HG02623 (cell line): ENCODE data around the gene VPS33A.
"Not testable (repeated sequence)": the region's sequence is repeated elsewhere in the genome, so short reads cannot be mapped to it uniquely, and the experiment has no call there.

Experiments used
- ATAC-seq: cut with Tn5 transposase; IDR thresholded peaks from one replicate; pipeline ENCODE4 v1.9.1; 2021; ENCODE audit warnings: moderate library complexity; ENCODE audit not compliant: unreplicated experiment

The VPS33A gene

GRCh38 chr12:122258462-122258861 lies 7.8 kb downstream of the VPS33A start:
- not testable (repeated sequence) for ATAC-seq

GRCh38 chr12:122250536-122250935 lies 15.8 kb downstream of the VPS33A start:
- no peak for ATAC-seq

- ATAC-seq: no peak
Measured at GRCh38 chr12:122250047-122250446, 16.2 kb downstream of the VPS33A start.

GRCh38 chr12:122245553-122245952 lies 20.7 kb downstream of the VPS33A start:
- ATAC-seq: no peak

GRCh38 chr12:122244565-122245371 lies 21.5 kb downstream of the VPS33A start:
- no peak for ATAC-seq

GRCh38 chr12:122243965-122244364 lies 22.3 kb downstream of the VPS33A start:
- ATAC-seq: no peak

- no peak for ATAC-seq
Measured at GRCh38 chr12:122238861-122239260, 27.4 kb downstream of the VPS33A start.

- ATAC-seq: no peak
Measured at GRCh38 chr12:122235741-122236140, 30.6 kb downstream of the VPS33A start.

- ATAC-seq: no peak
Measured at GRCh38 chr12:122232691-122233090, 33.6 kb downstream of the VPS33A start.

GRCh38 chr12:122230798-122231197 lies 35.5 kb downstream of the VPS33A start:
- ATAC-seq: no peak

- ATAC-seq: no peak
Measured at GRCh38 chr12:122228092-122228491, 38.2 kb downstream of the VPS33A start.

GRCh38 chr12:122227341-122227740 lies 39.0 kb downstream of the VPS33A start:
- ATAC-seq: no peak

GRCh38 chr12:122226366-122227125 lies 39.7 kb downstream of the VPS33A start:
- ATAC-seq: peak; percentile 1

GRCh38 chr12:122225683-122226365 lies 40.5 kb downstream of the VPS33A start, which contains the start of gene DIABLO:
TSS of gene DIABLO (minus strand) at chr12:122226052. CDS start at chr12:122226014, 38 bp downstream.
- peak; percentile 94 for ATAC-seq

GRCh38 chr12:122216445-122216844 lies 49.8 kb downstream of the VPS33A start:
- ATAC-seq: no peak

GRCh38 chr12:122215771-122216170 lies 50.5 kb downstream of the VPS33A start:
- no peak for ATAC-seq

GRCh38 chr12:122208073-122208820 lies 58.0 kb downstream of the VPS33A start:
- ATAC-seq: no peak

GRCh38 chr12:122207391-122207790 lies 58.9 kb downstream of the VPS33A start:
- ATAC-seq: no peak

- no peak for ATAC-seq
Measured at GRCh38 chr12:122206976-122207375, 59.3 kb downstream of the VPS33A start.

- no peak for ATAC-seq
Measured at GRCh38 chr12:122206111-122206881, 60.0 kb downstream of the VPS33A start.
